CD4-positive, CD25-positive, alpha-beta regulatory T cell (primary cell): ENCODE data around the gene FAM234B. TPM values are rescaled to one million over a fixed set of nuclear protein-coding genes. Genes with fewer than 3 reads are reported as not detected.
"Not testable (repeated sequence)": the region's sequence is repeated elsewhere in the genome, so short reads cannot be mapped to it uniquely, and the experiment has no call there.

Experiments used
- ATAC-seq, 2 donors: fragments of 150-1000 bp; cut with Tn5 transposase; one replicate each; pipeline ENCODE4 v1.10.0; 2021; ENCODE audit warnings: low read depth in 2 of 2, moderate number of reproducible peaks in 2 of 2, moderate library complexity in 1 of 2
- DNase-seq, 3 donors: peaks; one replicate each; pipeline versions ENCODE4 v3.0.0 to v3.0.0-alpha.2; 2012 to 2022; ENCODE audit warnings: mixed read lengths in 1 of 3
- H3K27ac ChIP-seq: one replicate; pipeline ENCODE4 v1.7.0; 2013; ENCODE audit warnings: mild to moderate bottlenecking, low read length; ENCODE audit not compliant: insufficient read depth, poor library complexity, severe bottlenecking
- H3K27me3 ChIP-seq: one replicate; pipeline ENCODE4 v1.7.0; 2013; ENCODE audit warnings: low read length; ENCODE audit not compliant: control insufficient read depth, insufficient read depth
- H3K36me3 ChIP-seq: one replicate; pipeline ENCODE4 v1.7.0; 2013; ENCODE audit warnings: mild to moderate bottlenecking, low read length, moderate library complexity; ENCODE audit not compliant: control insufficient read depth, insufficient read depth
- H3K4me1 ChIP-seq: 2 replicates; pipeline ENCODE4 v1.7.0; 2013; ENCODE audit warnings: mild to moderate bottlenecking, low read length; ENCODE audit not compliant: insufficient read depth, control insufficient read depth, poor library complexity, severe bottlenecking
- H3K4me3 ChIP-seq: one replicate; pipeline ENCODE4 v1.7.0; 2013; ENCODE audit warnings: low read depth, mild to moderate bottlenecking, low read length, moderate library complexity
- H3K9me3 ChIP-seq, 2 experiments: 1 replicate in 1 of 2; 2 replicates in 1 of 2; pipeline ENCODE4 v1.7.0; 2013; ENCODE audit warnings: low read length in 2 of 2, mild to moderate bottlenecking in 1 of 2, moderate library complexity in 1 of 2; ENCODE audit not compliant: control insufficient read depth in 2 of 2
- H3K27ac Mint-ChIP-seq, 3 donors: one replicate each; pipeline ENCODE4 v1.8.0; 2020 to 2022; ENCODE audit warnings: mild to moderate bottlenecking in 3 of 3, mixed read lengths in 3 of 3, moderate library complexity in 2 of 3
- H3K27me3 Mint-ChIP-seq: one replicate; pipeline ENCODE4 v1.8.0; 2022; ENCODE audit warnings: mild to moderate bottlenecking, mixed read lengths
- H3K36me3 Mint-ChIP-seq: one replicate; pipeline ENCODE4 v1.8.0; 2020; ENCODE audit warnings: mixed read lengths
- H3K4me1 Mint-ChIP-seq, 4 donors: one replicate each; pipeline ENCODE4 v1.8.0; 2020 to 2022; ENCODE audit warnings: mixed read lengths in 4 of 4, mild to moderate bottlenecking in 1 of 4
- H3K4me3 Mint-ChIP-seq, 4 donors: one replicate each; pipeline ENCODE4 v1.8.0; 2020 to 2022; ENCODE audit warnings: mild to moderate bottlenecking in 4 of 4, mixed read lengths in 4 of 4, moderate library complexity in 3 of 4
- H3K9me3 Mint-ChIP-seq, 7 donors: one replicate each; pipeline ENCODE4 v1.8.0; 2020 to 2022; ENCODE audit warnings: mixed read lengths in 7 of 7, mild to moderate bottlenecking in 3 of 7, moderate library complexity in 2 of 7
- polyA plus RNA-seq, 4 donors: library from polyadenylated mRNA; unstranded; fragments of 300-500 nt; fragmentation: Illumina TruSeq; gene quantifications; one replicate each; pipeline ENCODE4 v1.2.3, GENCODE V29; 2021
- total RNA-seq: library from RNA; stranded (reverse); gene quantifications from one replicate; pipeline ENCODE4 v1.2.3, GENCODE V29; 2022

FAM234B gene
- total and polyA plus RNA-seq, 5 donors from 2014 or later = 1.3 to 4.5 (median 2.4) TPM

DNA sequence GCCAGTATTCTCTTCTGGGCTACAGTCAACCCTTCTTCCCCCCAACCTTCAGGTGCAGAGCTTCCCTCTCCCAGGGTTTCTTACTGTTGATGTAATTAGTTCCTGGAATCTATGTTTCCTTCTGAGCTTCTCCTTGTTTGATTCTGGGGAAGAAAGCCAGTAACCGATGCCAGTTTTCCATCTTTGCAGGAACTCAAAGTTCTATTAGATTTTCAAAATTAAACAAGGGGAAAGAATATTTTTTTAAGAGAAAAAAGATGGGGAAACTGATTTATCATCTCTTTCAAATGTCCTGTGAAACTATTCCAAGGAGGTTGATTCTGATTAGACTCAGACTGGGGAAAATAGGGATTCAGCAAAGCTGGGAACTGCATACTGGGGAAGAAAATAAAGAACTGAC is 17.9 kb upstream of the FAM234B start:
- no peaks in the 10 kb centered on the region for H3K36me3 ChIP-seq
- H3K36me3 Mint-ChIP-seq = peaks cover 7% of the 10 kb centered on the region
- H3K4me1 ChIP-seq = no peaks in the 10 kb centered on the region
- H3K9me3 Mint-ChIP-seq = peaks cover 0 to 2% (median 0%) of the 10 kb centered on the region in 7 donors
- H3K4me3 Mint-ChIP-seq = no peak overlapping the region
- H3K27ac ChIP-seq = no peak overlapping the region
- no peaks in the 10 kb centered on the region for H3K4me1 Mint-ChIP-seq
- peaks cover 48% of the 10 kb centered on the region for H3K27me3 Mint-ChIP-seq
- DNase-seq (no peak), ATAC-seq (no peak)
- H3K4me3 ChIP-seq = no peak overlapping the region
- peaks cover 24% of the 10 kb centered on the region for H3K27me3 ChIP-seq
- no peaks in the 10 kb centered on the region for H3K9me3 ChIP-seq
- H3K27ac Mint-ChIP-seq = no peak overlapping the region

DNA sequence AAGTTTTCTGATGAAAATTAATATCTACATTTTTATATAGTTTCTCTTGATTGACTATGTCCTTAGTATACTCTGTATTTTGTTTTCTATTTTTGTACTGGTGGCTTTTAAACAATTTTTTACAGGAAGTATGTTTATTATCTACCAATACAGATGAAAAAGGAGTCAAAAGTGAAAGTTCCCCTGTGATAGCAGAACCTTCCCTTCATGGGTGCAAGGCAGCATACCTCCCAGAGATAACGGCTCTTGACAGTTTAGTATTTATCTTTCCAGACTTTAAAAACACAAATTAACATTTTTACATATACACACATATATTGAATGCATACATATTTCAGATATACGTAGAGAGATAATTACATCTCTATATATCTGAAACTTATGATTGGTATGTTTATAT is 17.1 kb upstream of the FAM234B start:
- DNase-seq (no peak), ATAC-seq (no peak)
- Histone ChIP-seq H3K27ac (no peak overlapping the region), H3K4me3 (no peak overlapping the region), H3K4me1 (no peaks in the 10 kb centered on the region), H3K36me3 (no peaks in the 10 kb centered on the region), H3K9me3 (no peaks in the 10 kb centered on the region), H3K27me3 (peaks cover 26% of the 10 kb centered on the region)
- H3K27me3 Mint-ChIP-seq = peaks cover 48% of the 10 kb centered on the region
- H3K36me3 Mint-ChIP-seq = peaks cover 7% of the 10 kb centered on the region
- no peaks in the 10 kb centered on the region for H3K4me1 Mint-ChIP-seq
- H3K4me3 Mint-ChIP-seq = no peak overlapping the region
- H3K27ac Mint-ChIP-seq = no peak overlapping the region
- H3K9me3 Mint-ChIP-seq = peaks cover 0 to 2% (median 0%) of the 10 kb centered on the region in 7 donors

DNA sequence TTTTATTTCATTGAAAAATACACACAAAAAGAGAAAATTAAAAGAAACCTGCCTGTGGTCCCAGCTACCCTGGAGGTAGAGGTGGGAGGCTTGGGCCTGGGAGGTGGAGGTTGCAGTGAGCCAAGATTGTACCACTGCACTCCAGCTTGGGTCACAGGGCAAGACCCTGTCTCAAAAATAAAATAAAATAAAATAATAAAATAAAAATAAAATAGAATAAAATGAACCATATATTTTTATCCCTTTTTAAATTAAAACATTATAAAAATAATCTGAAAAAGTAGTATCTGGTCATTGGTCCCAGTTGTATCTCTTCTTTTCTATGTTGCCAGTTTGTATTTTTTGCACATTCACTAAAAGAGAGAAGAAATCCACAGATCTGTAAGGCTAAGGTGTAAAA is 16.7 kb upstream of the FAM234B start:
- H3K36me3 Mint-ChIP-seq = peaks cover 7% of the 10 kb centered on the region
- no peak overlapping the region for H3K4me3 ChIP-seq
- DNase-seq = no peak
- no peaks in the 10 kb centered on the region for H3K4me1 ChIP-seq
- no peak for ATAC-seq
- H3K27me3 Mint-ChIP-seq = peaks cover 48% of the 10 kb centered on the region
- no peaks in the 10 kb centered on the region for H3K9me3 ChIP-seq
- H3K27me3 ChIP-seq = peaks cover 26% of the 10 kb centered on the region
- H3K27ac Mint-ChIP-seq = no peak overlapping the region
- no peak overlapping the region for H3K27ac ChIP-seq
- H3K9me3 Mint-ChIP-seq = peaks cover 0 to 2% (median 0%) of the 10 kb centered on the region in 7 donors
- H3K4me3 Mint-ChIP-seq = no peak overlapping the region
- H3K36me3 ChIP-seq = no peaks in the 10 kb centered on the region
- no peaks in the 10 kb centered on the region for H3K4me1 Mint-ChIP-seq

DNA sequence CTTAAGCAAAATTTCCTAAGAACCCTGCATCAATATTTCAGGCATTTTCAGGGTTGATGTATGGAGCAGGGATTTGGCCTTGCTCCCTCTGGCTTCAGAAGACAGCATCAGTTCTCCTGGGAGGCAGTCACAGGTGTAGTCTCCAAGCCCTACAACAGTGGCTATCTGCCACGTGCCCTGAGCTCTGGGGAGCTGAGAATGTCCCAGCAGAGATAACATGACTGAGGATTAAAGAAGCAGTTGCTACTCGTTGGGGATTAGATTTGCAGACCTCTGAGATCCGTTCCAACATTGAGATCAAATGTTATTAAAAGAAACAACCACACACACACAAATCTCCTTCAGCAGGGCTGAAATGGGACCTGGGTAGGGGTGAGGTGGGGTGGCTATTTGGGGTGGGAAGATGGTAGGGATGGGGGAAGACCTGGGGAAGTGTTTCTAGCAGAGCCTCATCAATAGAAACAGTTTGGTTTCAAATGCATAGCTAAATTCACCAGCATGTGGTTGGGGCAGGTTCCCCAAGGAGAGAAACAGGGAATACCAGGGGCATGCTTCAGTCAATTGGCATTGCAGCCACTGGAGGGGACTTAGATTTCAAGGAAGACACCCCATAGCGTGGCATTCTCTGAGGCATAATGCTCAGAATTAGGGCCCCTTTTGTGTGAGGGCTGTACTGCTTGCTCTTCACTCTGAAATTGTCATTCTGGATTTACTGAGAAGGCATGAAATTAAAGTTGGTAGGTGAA is 15.2 kb upstream of the FAM234B start:
- no peak overlapping the region for H3K4me3 ChIP-seq
- no peaks in the 10 kb centered on the region for H3K4me1 ChIP-seq
- peaks cover 44% of the 10 kb centered on the region for H3K27me3 Mint-ChIP-seq
- H3K36me3 ChIP-seq = no peaks in the 10 kb centered on the region
- no peak overlapping the region for H3K27ac ChIP-seq
- ATAC-seq (no peak), DNase-seq (no peak)
- H3K36me3 Mint-ChIP-seq = peaks cover 7% of the 10 kb centered on the region
- no peak overlapping the region for H3K27ac Mint-ChIP-seq
- no peaks in the 10 kb centered on the region for H3K9me3 ChIP-seq
- no peaks in the 10 kb centered on the region for H3K9me3 Mint-ChIP-seq
- no peak overlapping the region for H3K4me3 Mint-ChIP-seq
- no peaks in the 10 kb centered on the region for H3K4me1 Mint-ChIP-seq
- H3K27me3 ChIP-seq = peaks cover 26% of the 10 kb centered on the region

DNA sequence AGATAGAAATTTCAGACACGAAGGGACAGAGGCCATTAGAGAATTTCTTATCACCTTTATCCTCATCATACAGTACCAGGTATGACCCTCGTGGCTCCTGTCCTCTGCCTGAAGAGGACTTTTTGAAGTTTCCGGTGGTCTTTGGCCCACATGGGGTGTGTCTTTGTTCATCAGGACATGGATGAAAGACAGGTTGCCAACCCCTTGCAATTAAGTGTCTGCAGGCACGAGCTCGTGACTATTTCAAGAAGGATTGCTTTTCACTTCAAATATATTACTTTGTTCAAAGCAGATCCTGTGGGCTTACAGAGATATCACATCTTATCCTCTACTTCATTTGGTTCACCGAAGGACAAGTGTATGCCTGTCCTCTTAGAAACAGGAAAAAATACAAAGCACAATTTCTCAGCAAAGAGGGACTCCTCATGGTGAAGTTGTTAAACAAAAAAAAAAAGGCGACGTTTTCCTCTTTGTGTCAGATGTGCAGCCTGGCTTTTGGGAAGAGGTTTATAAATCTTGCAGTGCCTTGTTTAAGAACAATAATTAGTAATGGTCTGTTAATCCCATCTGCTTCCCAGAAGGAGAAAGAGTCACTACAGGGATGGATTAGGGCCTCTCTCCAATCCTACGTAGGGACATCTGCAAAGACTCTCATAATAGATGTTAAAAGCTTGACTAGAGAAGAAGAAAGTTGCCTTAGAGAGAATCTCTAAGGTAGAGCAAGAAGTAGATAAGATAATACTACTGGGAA is 13.5 kb upstream of the FAM234B start:
- ATAC-seq = no peak
- Histone ChIP-seq H3K36me3 (no peaks in the 10 kb centered on the region), H3K27me3 (peaks cover 23% of the 10 kb centered on the region), H3K27ac (no peak overlapping the region), H3K4me3 (no peak overlapping the region), H3K9me3 (no peaks in the 10 kb centered on the region), H3K4me1 (no peaks in the 10 kb centered on the region)
- Mint-ChIP-seq H3K9me3 (no peaks in the 10 kb centered on the region), H3K4me1 (no peaks in the 10 kb centered on the region), H3K27me3 (peaks cover 31% of the 10 kb centered on the region), H3K27ac (no peak overlapping the region), H3K4me3 (no peak overlapping the region), H3K36me3 (peaks cover 2% of the 10 kb centered on the region)
- no peak for DNase-seq

DNA sequence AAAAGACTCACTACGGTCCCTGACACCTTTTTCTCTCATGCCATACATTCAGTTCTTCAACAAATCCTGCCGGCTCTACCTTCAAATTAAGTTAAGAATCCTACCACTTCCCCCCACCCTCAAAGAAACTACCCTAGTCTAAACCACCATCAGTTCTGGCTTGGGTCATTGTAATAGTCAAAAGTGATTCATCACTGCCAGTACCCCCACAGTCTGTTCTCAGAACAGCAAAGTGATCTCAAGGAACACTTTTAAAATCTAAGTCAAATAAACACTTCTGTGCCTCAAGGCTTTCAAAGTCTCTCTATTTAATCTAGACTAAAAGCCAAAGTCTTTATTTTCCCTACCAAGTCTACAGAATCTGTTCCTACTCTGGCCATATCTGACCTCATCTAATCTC is 12.0 kb upstream of the FAM234B start:
- Mint-ChIP-seq H3K36me3 (no peaks in the 10 kb centered on the region), H3K4me1 (no peaks in the 10 kb centered on the region), H3K27ac (no peak overlapping the region)

DNA sequence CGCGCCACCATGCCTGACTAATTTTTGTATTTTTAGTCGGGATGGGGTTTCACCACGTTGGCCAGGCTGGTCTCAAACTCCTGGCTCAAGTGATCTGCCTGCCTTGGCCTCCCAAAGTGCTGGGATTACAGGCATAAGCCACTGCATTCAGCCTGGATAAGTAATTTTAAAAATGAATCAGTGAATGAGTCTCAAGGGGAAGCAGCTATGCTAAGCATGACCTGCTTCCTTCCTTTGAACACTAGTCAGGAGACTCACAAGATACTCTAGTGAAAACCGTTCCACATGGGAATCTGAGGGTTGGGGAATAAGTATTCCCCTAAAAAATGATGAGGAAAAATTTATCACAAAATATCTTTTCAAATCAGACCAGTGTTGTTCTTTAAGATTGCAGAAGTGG is 10.7 kb upstream of the FAM234B start:
- ATAC-seq = no peak
- H3K36me3 ChIP-seq = no peaks in the 10 kb centered on the region

More for the DNA sequence above, 12.0 kb upstream of the FAM234B start:
- no peak overlapping the region for H3K27ac ChIP-seq
- H3K27me3 ChIP-seq = peaks cover 18% of the 10 kb centered on the region
- H3K4me1 ChIP-seq = no peaks in the 10 kb centered on the region
- H3K4me3 ChIP-seq = no peak overlapping the region
- Mint-ChIP-seq H3K27me3 (peaks cover 24% of the 10 kb centered on the region), H3K4me3 (no peak overlapping the region), H3K9me3 (no peaks in the 10 kb centered on the region)
- no peaks in the 10 kb centered on the region for H3K9me3 ChIP-seq
- no peak for DNase-seq
- H3K36me3 ChIP-seq = no peaks in the 10 kb centered on the region
- ATAC-seq = no peak

DNA sequence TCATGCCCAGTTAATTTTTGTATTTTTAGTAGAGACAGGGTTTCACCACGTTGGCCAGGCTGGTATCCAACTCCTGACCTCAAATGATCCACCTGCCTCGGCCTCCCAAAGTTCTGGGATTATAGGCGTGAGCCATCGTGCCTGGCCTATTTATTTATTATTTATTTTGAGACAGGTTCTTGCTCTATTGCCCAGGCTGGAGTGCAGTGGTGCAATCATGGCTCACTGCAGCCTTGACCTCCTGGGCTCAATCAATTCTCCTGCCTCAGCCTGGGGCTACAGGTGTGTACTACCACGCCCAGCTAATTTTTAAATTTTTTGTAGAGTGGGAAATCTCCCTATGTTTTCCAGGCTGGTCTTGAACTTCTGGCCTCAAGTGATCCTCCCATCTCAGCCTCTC is 8.8 kb upstream of the FAM234B start:
- DNase-seq, H3K27me3 ChIP-seq, H3K4me1 ChIP-seq, H3K9me3 Mint-ChIP-seq, H3K27ac Mint-ChIP-seq, H3K36me3 ChIP-seq, H3K4me3 ChIP-seq, H3K4me1 Mint-ChIP-seq, H3K27ac ChIP-seq, H3K36me3 Mint-ChIP-seq, H3K4me3 Mint-ChIP-seq, H3K9me3 ChIP-seq, ATAC-seq: not testable (repeated sequence)
- peaks cover 15% of the 10 kb centered on the region for H3K27me3 Mint-ChIP-seq

More for the DNA sequence above, 10.7 kb upstream of the FAM234B start:
- no peak overlapping the region for H3K4me3 Mint-ChIP-seq
- no peaks in the 10 kb centered on the region for H3K36me3 Mint-ChIP-seq
- H3K9me3 ChIP-seq = no peaks in the 10 kb centered on the region
- H3K4me1 Mint-ChIP-seq = no peaks in the 10 kb centered on the region
- peaks cover 10% of the 10 kb centered on the region for H3K27me3 ChIP-seq
- H3K4me3 ChIP-seq = no peak overlapping the region
- H3K27me3 Mint-ChIP-seq = peaks cover 22% of the 10 kb centered on the region
- no peaks in the 10 kb centered on the region for H3K4me1 ChIP-seq
- H3K27ac Mint-ChIP-seq = no peak overlapping the region
- no peaks in the 10 kb centered on the region for H3K9me3 Mint-ChIP-seq
- no peak for DNase-seq
- no peak overlapping the region for H3K27ac ChIP-seq
